Occipital lobe (tissue), 2 donors: ENCODE measurements around the gene NTPCR. TPM values are rescaled to one million over a fixed set of nuclear protein-coding genes. Genes with fewer than 3 reads are reported as not detected.

ENCODE experiments used
- DNase-seq: peaks from one replicate; lab custom pipeline; 2025; lab: John Stamatoyannopoulos, UW
- total RNA-seq: library from RNA; depleted of rRNA; stranded (reverse); fragments of >200 nt; gene quantifications from one replicate; pipeline ENCODE4 v1.2.3, GENCODE V29; 2014

The NTPCR gene
- total RNA-seq, 1 donor from 2014 or later: 16.4 TPM

DNA sequence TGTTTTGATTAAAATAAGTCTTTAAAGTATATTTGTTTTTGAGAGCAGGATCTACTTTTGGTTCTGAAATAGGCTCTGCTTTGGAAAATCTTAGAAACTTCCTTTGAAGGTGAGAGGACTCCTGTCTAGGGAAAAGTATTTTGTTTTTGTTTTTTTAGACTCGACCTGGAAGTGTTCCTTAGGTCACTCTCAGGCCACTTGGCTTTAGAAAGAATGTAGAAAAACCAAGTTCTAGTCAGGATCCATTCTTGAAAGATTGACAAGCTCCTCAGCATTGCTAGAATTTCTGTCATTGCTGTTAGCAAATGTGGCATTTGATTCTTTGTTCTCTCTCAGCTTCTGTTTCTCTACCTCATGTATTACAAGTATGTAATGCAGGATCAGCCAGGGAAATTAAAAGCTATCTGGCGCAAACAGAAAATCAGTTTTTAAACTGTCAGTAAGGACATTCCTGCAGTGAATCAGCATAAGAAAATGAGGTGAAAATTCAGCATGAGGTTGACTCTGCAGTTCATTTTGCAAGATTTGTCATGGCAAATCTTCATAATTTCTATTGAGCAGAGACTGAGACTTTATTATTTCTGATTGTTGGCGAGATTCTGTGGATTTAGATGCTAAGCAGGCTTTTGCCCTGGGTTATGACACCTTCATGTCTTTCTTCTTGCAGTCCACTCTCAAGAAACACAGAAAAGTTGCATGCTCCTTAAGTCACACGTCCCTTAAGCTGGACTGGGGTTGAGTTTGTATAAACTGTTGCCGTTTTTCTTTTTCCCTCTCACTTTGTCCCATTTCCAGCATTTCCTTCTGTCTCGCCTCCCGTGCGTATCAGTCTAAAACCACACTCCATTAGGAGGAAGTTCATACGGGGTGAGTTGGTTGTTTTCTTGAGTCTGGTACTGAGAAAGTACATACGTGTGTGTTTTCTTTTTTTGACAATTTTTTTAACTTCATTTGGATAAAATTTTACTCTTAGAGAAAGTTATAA is 12.6 kb downstream of the NTPCR start:
- DNase-seq: no peak

DNA sequence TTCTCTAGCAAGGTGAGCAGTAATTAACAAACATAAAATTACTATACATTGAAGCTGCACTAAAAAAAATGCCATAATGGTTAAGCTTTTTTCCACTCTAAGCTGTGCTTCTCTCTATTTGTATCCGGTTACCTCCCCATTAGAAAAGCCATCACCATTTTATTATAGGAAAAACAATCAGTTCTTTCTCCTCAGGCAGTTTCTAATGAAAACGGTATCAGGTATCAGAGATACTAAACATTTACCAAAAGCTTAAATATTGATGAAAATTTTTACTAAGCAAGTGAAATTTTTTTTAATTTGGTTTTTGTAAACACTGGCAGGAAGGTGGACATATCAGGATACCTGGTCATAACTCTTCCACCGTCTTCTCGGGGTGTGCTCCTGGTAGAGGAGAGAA is 14.2 kb downstream of the NTPCR start:
- no peak for DNase-seq

DNA sequence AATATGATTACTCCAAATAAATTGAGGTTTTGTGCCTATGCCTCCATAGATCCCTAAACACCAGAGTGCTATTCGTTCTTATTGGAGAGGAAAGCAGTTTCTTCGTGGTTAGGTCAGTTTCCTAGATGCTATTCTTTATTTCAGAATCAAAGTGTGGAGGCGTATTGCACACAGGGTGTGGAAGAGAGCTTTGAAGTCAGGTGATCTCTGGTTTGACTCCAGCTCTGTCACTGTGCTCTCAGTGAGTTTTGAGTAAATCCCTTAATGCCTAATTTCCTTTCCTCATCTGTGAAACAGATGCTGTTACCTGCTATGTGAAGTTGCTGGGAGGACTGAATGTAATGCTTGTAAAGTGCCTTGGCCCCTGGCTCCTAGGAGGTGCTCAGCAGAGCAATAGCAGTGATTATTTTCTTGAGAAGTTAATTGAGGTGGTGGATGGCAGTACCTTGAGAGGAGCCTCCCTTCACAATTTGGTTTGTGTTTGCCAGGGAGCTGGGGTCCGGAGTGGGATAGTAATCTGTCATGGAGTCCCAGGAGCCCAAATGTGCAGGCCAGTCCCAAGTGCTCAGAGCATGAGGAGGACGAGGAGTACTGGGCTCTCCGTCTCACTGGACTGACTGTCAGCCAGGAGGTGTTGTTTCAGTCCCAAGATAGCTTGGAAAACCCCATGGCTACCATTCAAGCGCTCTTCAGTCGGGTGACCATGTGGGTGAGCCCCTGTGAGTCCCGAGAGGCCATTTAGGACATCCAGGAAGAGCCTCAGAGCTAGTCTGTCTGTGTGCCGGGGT is 14.9 kb downstream of the NTPCR start:
- DNase-seq: no peak

DNA sequence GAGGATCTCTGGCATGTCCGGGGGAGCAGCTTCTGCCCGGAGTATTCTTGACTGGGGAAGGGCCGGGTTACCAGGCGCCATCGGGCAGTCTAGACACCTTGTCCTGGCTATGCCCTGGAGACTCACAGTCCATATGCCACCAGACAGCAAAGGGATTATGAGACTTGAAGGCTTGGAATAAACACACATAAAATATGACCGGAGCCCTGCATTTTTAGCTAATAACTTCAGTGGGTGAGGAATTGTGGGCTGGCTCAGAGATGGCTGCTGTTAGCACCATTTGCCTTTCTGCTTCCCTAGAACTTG is 15.5 kb downstream of the NTPCR start:
- DNase-seq: no peak

DNA sequence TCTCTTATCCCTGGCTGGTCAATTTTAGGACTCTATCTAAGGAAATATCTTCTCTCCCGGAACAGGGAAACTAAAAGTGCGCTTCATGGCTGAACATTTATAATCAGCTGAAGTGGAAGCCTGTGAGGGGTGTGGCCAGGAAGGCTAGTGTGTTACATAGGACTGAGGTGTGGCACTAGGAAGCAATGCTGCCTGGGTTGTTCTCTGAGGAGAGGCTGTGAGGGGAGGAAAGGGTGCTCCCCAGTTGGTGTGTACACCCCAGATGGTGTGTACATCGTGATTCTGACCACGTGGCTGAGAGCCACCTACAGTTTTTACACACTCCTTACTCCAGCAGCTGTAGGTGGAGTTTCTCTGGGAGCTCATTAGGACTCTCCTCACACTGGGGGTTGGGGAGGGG is 16.3 kb downstream of the NTPCR start:
- DNase-seq: no peak

DNA sequence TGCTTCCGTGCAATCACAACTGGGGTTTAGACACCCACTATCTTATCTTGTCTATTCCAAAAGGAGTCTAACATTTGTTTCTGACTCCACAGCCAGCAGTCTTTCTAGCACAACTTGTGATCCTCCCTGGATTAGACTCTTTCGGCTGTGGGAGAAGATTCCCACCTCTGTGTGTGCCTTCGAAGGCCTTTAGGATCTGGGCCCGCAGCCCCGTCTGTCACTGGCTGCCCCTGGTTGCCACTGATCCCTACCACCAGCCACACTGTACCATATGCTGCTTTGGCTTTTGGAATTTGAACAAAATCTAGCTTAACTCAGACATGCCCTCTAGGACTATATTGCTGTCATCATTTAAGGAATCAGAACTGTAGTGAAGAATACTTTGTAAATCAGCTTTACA is 18.0 kb downstream of the NTPCR start:
- DNase-seq: no peak

DNA sequence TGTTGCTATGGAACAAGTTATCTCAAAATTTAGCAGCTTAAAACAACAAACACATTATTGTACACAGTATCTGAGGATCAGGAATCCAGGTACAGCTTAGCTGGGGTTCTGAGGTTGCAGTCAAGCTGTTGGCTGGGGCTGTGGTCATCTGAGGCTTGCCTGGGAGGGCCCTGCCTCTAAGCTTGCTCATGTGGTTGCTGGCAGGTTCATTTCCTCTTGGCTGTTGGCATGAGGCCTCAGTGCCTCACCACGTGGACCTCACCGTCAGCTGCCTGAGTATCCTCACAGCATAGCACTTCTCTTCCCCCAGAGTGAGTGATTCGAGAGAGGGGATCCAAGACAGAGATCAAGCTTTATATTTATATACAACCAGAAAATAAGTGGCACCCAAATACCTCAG is 18.6 kb downstream of the NTPCR start:
- no peak for DNase-seq

DNA sequence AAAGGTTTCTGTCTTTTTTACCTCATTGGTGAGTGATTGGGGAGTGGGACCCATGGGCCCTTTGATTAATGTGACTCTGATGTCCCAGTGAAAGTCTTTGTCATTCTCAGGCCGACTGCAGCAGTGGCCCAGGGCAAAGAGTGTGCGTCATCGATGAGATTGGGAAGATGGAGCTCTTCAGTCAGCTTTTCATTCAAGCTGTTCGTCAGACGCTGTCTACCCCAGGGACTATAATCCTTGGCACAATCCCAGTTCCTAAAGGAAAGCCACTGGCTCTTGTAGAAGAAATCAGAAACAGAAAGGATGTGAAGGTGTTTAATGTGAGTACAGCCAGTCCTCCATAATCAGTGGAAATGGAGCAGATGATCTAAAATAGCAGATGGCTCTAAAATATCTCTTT is 19.4 kb downstream of the NTPCR start:
- DNase-seq: no peak

DNA sequence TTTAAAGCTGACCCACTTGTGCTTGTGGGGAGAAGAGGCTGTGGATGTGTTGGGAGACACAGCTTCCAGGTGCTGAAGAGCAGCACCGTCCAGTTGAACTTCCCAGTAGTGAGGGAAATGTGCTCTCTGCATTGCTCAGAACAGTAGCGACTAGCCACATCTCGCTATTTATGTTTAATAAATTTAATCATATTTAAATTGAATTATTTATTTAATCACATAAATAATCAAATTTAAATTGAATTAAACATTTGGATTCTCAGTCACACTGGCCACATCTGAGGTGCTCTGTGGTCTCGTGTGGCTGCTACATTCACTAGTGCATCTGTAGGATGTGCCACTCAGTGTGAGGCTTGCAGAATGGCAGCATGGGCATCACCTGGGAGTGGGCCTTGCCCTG is 20.1 kb downstream of the NTPCR start:
- DNase-seq: no peak

DNA sequence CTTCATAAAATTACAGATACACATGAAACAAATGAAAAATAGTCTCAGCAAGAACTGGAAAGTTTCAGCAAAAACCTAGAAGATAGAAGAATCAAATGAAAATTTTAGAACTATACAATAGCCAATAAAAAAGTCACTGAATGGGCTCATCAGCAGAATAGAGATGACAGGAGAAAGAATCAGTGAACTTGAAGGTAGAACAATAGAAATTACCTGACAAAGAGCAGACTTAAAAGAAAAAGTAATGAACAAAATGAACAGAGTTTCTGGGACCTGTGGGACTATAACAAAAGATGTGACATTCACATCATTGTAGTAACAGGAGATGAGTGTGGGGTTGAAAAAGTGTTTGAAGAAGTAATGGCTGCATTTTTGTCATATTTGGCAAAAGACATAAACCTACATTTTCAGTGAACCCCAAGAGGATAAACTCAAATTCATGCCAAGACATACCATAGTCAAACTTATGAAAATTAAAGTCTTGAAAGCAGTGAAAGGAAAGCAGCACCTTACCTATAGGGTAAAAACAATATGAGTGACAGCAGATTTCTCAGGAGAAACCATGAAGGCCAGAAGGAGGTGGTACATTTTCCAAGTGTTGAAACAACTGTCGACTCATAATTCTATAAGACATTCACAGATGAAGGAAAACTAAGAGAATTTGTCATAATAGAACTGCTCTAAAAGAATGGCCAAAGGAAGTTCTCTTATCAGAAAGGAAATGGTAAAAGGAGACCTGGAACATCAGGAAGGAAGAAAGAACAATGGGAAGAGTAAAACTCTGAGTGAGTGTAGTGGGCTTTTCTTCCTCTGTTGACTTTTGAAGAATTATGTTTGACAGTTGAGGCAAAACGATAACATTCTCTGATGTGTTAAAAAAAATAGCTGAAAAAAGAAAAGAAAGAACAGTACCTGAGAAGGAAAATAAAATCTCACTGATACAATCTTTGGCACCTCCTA is 23.5 kb downstream of the NTPCR start:
- DNase-seq: no peak

DNA sequence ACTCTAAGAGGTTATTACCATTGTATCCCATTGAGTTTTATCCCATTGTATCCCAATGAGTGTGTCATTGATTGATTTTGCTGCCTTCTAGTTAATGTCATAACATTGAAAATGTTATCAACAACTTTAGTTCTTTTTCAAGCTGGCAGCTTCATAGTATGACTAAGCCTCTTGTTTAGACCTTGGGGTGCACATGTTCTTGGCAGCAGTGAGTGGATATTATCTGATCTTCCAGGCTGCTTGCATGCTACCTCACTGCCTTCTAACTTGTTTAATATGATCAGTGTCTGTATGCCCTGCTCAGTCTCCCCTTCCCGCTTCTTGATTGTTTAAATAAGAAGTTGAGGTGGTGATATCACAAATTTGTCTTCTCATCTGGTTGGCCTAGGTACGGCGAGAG is 24.6 kb downstream of the NTPCR start:
- DNase-seq: no peak

DNA sequence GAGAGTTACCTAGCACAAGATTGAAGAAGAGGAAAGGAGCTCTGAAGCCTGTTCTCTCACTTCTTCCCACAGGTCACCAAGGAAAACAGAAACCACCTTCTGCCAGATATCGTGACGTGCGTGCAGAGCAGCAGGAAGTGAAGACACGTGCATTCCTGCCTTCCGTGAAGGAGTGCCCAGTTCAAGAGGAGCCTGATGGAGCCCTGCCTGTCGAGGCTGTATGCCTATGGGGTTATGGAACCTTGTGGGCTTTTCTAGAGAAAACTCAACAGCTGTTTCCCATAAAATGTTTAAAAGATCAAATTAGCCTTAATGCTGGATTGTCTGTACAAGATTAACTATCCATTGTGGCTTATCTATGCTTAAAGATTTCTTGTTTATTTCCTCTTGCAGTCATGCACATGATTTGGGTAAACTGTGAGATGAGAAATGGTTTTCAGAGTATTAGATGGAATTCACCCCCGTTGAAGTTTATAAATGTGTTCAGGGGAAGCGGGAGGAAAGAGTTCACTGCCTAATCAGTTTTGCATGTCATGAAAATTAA is 27.8 kb downstream of the NTPCR start:
- no peak for DNase-seq

DNA sequence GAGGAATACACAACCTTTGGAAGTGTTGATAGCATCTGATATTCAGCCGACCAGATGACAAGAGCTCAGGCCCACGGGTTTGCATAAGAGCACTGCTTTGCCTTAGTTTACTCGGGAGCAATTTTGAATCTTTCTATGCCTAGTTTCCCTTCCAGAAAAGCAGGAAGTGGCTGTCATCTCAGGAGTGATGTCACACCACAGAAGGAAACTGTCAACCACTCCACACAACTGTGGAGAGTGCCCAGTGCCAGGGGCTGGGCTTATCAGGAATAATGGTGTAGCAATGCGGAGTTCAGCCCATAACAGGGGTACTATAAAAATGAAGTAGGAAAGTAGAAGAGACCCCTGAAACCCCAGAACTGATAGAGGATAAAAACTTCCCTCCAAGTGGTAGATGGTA is 28.4 kb downstream of the NTPCR start:
- no peak for DNase-seq

DNA sequence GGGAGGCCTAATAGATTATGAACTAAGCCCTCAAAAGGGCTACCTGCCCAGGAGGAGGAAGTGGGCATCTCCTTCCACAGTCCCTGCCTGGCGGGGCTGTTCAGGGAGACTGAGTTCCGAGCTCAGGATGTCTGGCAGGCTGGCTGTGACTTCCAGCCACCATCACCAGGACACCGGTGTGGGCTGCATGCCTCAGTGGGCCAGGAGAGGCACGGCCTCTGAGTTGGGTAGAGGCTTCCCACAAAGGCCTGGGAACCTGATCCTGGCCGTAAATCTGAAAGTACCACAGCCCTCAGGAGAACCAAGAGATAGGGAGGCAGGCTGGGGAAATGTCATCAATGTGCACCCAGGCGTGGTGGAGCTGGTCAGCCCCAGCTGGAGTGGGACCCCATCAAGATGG is 29.1 kb downstream of the NTPCR start:
- no peak for DNase-seq

DNA sequence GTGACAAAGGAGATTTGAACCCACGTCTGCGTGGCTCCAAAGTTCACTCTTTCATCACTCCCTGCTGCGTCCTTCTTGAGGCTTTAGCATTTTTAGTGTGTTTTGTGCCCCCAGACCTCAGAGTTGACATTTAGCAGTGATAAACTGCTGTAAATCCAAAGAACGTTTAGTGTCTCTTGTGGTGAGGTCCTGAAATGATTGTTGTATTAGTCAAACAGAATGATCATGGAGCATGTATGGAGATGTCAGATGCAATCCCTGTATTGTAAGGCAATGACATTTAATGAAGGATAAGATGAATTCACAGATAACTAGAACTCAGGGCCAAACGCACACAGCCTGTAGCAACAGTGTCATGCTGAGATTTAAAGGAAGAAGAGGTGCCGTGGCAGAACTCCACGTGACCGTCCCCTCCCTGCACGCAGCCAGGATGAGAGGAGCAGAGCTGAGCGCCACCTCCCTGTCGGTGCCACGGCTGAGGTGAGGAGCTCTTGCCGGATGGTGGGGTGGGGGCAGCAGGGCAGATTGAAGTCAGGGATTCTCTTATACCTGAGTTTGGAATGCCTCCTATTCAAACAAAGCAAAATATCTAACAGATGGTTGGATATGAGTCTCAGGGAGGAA is 30.1 kb downstream of the NTPCR start:
- DNase-seq: peak; percentile 22

DNA sequence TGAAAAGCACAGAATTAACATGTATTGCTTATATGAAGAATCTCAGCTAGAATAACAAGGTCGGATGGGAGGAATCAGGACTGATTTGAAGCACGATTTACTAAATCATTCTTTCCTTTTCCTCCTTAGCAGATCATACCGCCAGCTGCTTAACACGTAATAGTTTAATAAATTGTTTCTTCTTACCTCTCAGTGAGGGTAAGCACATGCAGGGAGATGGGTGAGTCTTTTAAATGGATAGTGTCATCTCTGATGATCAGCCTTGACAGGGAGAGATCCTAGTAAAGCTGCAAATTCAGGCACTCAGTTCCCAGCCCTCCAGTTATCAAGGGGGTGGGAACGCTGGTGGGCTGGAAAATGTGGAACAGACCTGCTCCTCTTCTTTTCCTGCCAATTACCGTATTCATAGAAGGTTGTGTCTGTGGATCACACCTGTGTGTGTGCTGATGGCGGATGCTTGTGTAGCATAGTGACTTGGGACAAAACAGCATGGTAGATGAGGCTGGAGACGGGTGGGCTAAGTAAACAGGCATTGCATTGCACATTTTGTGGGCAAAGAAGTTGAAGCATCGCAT is 30.7 kb downstream of the NTPCR start:
- no peak for DNase-seq

DNA sequence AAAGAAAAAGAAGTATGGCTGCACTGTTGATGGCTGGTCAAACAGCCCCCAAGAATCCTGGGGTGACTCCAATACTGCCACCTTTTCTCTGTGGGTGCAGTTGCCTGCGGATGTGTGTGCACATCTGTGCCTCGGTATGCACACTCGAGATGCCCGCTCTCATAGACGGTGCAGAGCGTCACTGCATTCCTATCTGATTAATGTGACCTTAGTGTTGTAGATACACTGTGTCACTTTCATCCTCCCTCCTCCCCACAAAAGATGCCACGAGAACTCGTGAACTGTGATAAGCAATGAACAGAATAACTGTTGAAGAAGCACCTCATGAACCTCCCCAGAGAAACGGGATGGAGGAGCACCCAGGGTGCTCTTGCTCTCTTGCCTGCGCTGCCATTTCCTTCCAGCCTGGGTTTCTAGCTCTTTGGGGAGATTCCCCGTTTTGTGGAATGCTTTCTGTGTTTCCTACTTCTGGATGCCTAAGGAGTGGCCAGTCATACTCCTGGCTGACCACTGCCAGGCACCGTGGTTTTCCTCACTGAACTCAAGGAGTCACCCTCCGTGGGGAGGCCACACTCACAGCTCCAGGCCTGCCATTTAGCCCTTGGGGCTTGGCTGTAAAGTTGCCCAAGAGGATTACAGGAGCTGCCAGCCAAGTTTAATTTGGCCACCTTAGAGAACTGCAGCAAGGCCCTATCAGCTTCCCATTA is 32.0 kb downstream of the NTPCR start:
- no peak for DNase-seq

DNA sequence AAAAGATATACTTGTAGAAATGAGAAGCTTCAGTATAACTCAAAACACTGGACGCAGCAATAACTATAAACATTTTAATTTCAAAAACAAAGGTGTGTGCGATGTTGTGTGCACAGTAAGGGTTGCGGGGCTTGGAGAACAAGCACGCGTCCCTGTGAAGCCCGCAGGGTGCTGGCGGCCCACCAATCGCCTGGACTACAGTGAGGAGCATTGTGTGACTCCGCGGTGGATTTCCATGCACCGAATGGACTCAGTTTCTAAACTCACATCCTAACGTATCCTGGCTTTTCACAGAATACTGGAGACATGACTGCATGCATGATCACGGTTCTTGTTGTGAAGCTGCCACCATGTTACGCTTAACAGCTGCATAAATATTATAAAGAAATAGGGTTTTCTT is 33.0 kb downstream of the NTPCR start:
- DNase-seq: no peak

DNA sequence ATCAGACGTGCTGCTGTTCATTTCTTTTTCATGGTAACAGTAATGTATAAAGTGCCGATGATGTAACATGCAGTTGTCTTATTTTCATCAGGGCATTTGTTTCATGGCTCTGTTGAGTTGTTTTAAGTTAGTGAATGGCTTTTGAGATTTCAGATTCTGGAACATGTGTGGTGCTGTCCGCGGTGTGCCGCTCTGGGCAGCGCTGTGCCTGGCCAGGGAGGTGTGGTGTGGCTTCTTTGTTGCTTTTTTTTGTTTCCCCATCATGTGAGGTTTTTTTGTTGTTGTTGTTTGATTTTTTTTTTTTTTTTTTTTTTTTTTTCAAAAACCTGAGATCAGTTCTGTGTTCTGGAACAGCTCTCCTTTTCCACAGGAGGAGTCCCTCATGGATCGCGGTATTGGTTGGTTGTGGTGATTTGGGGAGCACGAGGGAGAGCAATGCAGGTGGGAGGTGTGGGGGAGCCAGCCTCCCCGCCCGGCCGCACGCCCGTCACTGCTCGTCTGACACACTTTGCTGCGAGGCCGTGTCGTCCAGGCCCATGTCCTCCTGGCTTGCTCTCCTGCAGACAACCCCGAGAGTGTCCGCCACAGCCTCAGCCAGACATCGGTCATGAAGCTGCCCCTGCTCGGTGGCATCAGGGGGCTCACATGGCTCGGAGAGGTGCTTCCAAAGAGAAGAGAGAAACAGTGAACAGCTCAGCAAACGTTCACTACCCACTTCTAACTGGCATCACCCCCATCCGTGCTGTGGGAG is 33.6 kb downstream of the NTPCR start:
- no peak for DNase-seq
